Measurements from ENCODE around the gene CAMKK2. TPM values are rescaled to one million over a fixed set of nuclear protein-coding genes. Genes with fewer than 3 reads are reported as not detected.
A peak's percentile ranks its signal among the peaks of the same experiment; 100 is the strongest.

The CAMKK2 gene
- total RNA-seq, 1 donor from 2014 or later = 33.7 TPM

DNA sequence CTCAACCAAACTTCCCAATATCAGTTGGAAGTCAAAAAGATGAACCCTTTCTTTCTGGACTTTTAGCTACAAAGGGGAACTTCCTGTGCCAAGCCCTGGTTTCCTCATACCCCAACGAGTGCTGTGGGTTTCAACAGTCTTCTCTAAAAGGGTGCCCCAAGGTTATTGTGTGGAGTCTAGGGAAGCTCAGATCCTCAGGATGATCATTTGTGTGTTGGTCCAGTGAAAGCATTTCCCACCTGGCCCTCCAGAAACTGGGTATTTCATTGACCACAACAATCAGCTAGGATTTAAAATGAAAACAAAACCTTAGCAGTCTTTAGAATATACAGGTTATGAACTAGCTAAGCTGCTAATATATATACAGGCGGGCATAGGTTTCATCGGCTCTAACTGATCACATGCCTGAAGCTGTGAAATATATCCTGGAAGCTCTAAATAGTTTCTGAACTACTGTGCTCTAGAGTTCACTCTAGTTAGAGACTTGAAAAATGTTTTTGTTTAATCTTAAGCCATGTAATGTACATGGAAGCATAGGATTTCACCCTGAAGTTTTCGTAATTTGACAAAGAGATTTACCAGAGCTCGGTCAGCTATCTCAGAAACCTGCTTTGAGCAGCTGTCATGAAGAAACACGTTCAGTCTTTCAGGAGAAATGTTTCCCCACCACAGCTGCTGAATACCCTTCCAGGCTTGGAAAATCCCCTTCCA is 57.0 kb downstream of the CAMKK2 start:
- peaks cover 15% of the 10 kb centered on the region for H3K36me3 Mint-ChIP-seq (ENCODE audit: low read depth)
- H3K27ac Mint-ChIP-seq (ENCODE audit: unreplicated experiment) = no peak overlapping the region
- no peak overlapping the region for H3K4me3 Mint-ChIP-seq (ENCODE audit: unreplicated experiment)

DNA sequence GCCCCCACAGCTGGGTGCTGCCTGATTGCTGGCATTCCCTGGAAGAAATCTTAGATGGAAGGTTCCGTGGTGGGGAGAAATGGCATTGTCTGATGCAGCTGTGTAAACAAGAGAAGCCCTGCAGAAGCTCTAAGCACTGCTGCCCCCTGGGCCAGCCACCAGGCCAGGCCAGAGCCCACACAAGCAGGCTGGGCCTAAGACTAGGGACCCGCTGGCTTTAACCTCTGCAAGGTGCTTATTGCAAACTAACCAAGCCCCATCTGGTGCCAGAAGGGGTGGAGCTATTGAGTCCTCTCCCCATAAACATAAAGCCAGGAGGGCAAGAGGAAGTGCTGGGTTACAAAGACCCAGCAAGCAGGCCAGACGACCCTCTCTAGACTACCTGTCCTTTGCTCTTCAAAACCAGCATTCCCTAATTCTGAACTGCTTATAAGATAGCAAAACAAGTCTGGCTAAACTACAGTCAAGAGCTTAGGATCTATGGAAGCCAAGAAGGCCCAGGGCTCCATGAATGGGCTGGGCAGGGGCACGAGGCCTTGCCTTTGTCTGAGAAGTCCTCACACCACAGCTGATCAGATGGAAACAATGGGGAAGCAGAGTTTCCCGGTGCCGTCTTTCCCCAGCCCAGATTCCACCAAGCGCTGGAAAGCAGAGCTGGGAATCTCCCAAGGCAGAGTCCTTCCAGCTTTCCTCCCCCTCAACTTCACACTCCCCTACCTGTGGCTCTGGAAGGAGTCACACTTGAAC is 57.7 kb downstream of the CAMKK2 start:
- Mint-ChIP-seq H3K27me3 (ENCODE audit: low read depth) (no peaks in the 10 kb centered on the region), H3K27ac (ENCODE audit: unreplicated experiment) (no peak overlapping the region), H3K4me3 (ENCODE audit: unreplicated experiment) (no peak overlapping the region), H3K9me3 (ENCODE audit: low read depth) (no peaks in the 10 kb centered on the region), H3K4me1 (ENCODE audit: low read depth) (peaks cover 14% of the 10 kb centered on the region), H3K36me3 (ENCODE audit: low read depth) (peaks cover 12% of the 10 kb centered on the region)
- TF ChIP-seq, protein P1, sequence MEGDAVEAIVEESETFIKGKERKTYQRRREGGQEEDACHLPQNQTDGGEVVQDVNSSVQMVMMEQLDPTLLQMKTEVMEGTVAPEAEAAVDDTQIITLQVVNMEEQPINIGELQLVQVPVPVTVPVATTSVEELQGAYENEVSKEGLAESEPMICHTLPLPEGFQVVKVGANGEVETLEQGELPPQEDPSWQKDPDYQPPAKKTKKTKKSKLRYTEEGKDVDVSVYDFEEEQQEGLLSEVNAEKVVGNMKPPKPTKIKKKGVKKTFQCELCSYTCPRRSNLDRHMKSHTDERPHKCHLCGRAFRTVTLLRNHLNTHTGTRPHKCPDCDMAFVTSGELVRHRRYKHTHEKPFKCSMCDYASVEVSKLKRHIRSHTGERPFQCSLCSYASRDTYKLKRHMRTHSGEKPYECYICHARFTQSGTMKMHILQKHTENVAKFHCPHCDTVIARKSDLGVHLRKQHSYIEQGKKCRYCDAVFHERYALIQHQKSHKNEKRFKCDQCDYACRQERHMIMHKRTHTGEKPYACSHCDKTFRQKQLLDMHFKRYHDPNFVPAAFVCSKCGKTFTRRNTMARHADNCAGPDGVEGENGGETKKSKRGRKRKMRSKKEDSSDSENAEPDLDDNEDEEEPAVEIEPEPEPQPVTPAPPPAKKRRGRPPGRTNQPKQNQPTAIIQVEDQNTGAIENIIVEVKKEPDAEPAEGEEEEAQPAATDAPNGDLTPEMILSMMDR (IDR thresholded peaks at IDR 0.05) = no peak
- no peak for DNase-seq (ENCODE audit: low spot score)

More for the DNA sequence above, 57.0 kb downstream of the CAMKK2 start:
- H3K27me3 Mint-ChIP-seq (ENCODE audit: low read depth) = no peaks in the 10 kb centered on the region
- H3K9me3 Mint-ChIP-seq (ENCODE audit: low read depth) = no peaks in the 10 kb centered on the region
- H3K4me1 Mint-ChIP-seq (ENCODE audit: low read depth) = peaks cover 14% of the 10 kb centered on the region
- TF ChIP-seq, protein P1 (IDR thresholded peaks at IDR 0.05) = no peak
- no peak for DNase-seq (ENCODE audit: low spot score)

DNA sequence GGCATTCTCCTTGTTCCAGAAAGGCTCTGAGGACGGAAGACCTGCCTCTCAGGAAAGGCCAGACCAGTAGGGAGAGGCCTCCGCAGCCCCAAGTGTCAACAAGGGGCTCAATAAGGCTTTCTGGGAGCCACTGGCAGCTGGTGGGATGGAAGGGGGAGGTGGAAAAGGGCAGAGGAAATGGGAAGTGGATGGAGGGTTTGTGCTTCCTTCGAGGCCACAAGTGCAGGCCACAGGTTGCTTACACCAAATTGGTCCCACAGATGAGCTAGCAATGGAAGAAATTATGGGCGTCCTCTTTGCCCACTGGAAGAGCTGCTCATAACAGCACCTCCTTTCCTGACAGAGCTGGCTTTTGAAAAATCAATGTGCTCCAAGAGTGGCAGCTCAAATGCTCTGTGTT is 58.4 kb downstream of the CAMKK2 start:
- no peak for DNase-seq (ENCODE audit: low spot score)
- Mint-ChIP-seq H3K36me3 (ENCODE audit: low read depth) (peaks cover 7% of the 10 kb centered on the region), H3K4me1 (ENCODE audit: low read depth) (peaks cover 14% of the 10 kb centered on the region)

DNA sequence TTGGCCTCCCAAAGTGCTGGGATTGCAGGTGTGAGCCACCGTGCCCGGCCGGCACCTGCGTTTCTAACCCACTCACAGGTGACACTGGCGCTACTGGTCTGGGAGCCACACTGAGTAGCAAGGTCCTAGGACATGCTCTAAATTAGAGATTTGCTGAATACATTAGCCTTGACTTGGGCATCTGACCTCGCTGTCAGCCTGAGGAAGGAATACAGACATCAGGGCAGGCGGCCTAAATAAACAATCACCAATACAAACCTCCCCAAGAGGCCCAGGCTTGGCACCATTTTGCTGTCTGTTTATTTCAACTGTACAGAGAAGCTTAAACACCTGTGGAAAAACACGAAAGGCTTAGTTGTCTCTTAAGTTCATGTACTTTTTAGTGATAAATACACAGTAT is 59.1 kb downstream of the CAMKK2 start:
- no peak for DNase-seq (ENCODE audit: low spot score)
- H3K36me3 Mint-ChIP-seq (ENCODE audit: low read depth) = peaks cover 7% of the 10 kb centered on the region
- H3K9me3 Mint-ChIP-seq (ENCODE audit: low read depth) = no peaks in the 10 kb centered on the region
- no peak overlapping the region for H3K4me3 Mint-ChIP-seq (ENCODE audit: unreplicated experiment)
- H3K4me1 Mint-ChIP-seq (ENCODE audit: low read depth) = peaks cover 14% of the 10 kb centered on the region
- no peaks in the 10 kb centered on the region for H3K27me3 Mint-ChIP-seq (ENCODE audit: low read depth)
- no peak overlapping the region for H3K27ac Mint-ChIP-seq (ENCODE audit: unreplicated experiment)
- TF ChIP-seq, protein P1 (IDR thresholded peaks at IDR 0.05) = no peak

More for the DNA sequence above, 58.4 kb downstream of the CAMKK2 start:
- H3K9me3 Mint-ChIP-seq (ENCODE audit: low read depth) = no peaks in the 10 kb centered on the region
- TF ChIP-seq, protein P1 (IDR thresholded peaks at IDR 0.05) = no peak
- H3K27ac Mint-ChIP-seq (ENCODE audit: unreplicated experiment) = peak overlapping the region; percentile 12
- H3K27me3 Mint-ChIP-seq (ENCODE audit: low read depth) = no peaks in the 10 kb centered on the region
- H3K4me3 Mint-ChIP-seq (ENCODE audit: unreplicated experiment) = no peak overlapping the region

DNA sequence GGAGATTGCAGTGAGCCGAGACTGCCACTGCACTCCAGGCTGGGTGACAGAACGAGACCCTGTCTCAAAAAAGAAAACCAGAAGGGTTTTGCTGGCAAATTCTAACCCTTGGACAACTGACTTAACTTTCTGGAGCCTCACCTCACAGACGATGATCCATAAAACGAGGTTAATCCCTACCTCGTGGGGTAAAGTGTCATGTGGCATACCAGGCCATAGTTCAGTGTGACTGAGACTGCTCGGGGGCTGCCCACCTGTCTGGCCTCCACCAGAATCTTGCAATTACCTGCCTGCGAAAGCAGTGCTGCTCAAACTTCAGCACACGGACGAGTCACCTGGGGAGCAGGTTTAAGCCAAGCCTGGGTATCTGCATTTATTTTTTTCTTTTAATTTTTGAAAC is 59.7 kb downstream of the CAMKK2 start:
- H3K4me1 Mint-ChIP-seq (ENCODE audit: low read depth) = peaks cover 14% of the 10 kb centered on the region
- no peak for DNase-seq (ENCODE audit: low spot score)
- H3K4me3 Mint-ChIP-seq (ENCODE audit: unreplicated experiment) = no peak overlapping the region
- TF ChIP-seq, protein P1 (IDR thresholded peaks at IDR 0.05) = no peak
- H3K27me3 Mint-ChIP-seq (ENCODE audit: low read depth) = no peaks in the 10 kb centered on the region
- no peaks in the 10 kb centered on the region for H3K9me3 Mint-ChIP-seq (ENCODE audit: low read depth)
- H3K27ac Mint-ChIP-seq (ENCODE audit: unreplicated experiment) = no peak overlapping the region
- H3K36me3 Mint-ChIP-seq (ENCODE audit: low read depth) = peaks cover 7% of the 10 kb centered on the region

All from chondrocyte (in vitro differentiated cells).